WTC11 (cell line): Measurements from ENCODE around the gene DPYSL5. TPM values are rescaled to one million over a fixed set of nuclear protein-coding genes. Genes with fewer than 3 reads are reported as not detected.

ENCODE experiments used
- ATAC-seq: fragments of 200-7000 bp; cut with Tn5 transposase; 2 replicates; pipeline ENCODE4 v1.10.0; 2021; ENCODE audit warnings: mild to moderate bottlenecking, moderate library complexity
- CTCF ChIA-PET: fragments of 300-600 bp; sonication (Branson Sonifier 250); formaldehyde crosslinking; loops from one replicate; lab custom pipeline; 2021; ENCODE audit warnings: antibody characterized with exemption; lab: Charles Lee
- POLR2A ChIA-PET: fragments of 350-600 bp; sonication (Branson Sonifier 250); formaldehyde crosslinking; loops from one replicate; lab custom pipeline; 2021; ENCODE audit warnings: antibody characterized with exemption; lab: Charles Lee
- DNase-seq: peaks from one replicate; pipeline ENCODE4 v3.0.0; 2021; ENCODE audit warnings: low spot score
- H3K27ac Mint-ChIP-seq: 2 replicates; pipeline ENCODE4 v1.8.0; 2021; ENCODE audit warnings: mixed read lengths
- H3K27me3 Mint-ChIP-seq: 2 replicates; pipeline ENCODE4 v1.8.0; 2021; ENCODE audit warnings: low read depth, mild to moderate bottlenecking, moderate library complexity, mixed read lengths
- H3K36me3 Mint-ChIP-seq: 2 replicates; pipeline ENCODE4 v1.8.0; 2021; ENCODE audit warnings: mixed read lengths
- H3K4me1 Mint-ChIP-seq: 2 replicates; pipeline ENCODE4 v1.8.0; 2022; ENCODE audit warnings: mixed read lengths
- H3K4me3 Mint-ChIP-seq: 2 replicates; pipeline ENCODE4 v1.8.0; 2021; ENCODE audit warnings: mild to moderate bottlenecking, moderate library complexity, mixed read lengths
- H3K9me3 Mint-ChIP-seq: 2 replicates; pipeline ENCODE4 v1.8.0; 2021; ENCODE audit warnings: mixed read lengths
- ATF3 ChIP-seq: sonication (generic); formaldehyde crosslinking; conservative IDR thresholded peaks from 2 replicates; pipeline ENCODE4 v1.8.1; 2022; ENCODE audit warnings: mild to moderate bottlenecking, missing genetic modification reagents
- CREM ChIP-seq: sonication (generic); formaldehyde crosslinking; IDR thresholded peaks from 2 replicates; pipeline ENCODE4 v1.8.1; 2022; ENCODE audit warnings: mild to moderate bottlenecking, missing genetic modification reagents, moderate library complexity
- E2F5 ChIP-seq: sonication (generic); formaldehyde crosslinking; IDR thresholded peaks from 2 replicates; pipeline ENCODE4 v1.8.1; 2022; ENCODE audit warnings: mild to moderate bottlenecking, moderate library complexity, missing genetic modification reagents
- NFATC4 ChIP-seq: fragments of 250-450 bp; sonication (Bioruptor Pico); IDR thresholded peaks from 2 replicates; pipeline ENCODE4 v1.9.0; 2021; ENCODE audit warnings: mild to moderate bottlenecking
- PRDM15 ChIP-seq: sonication (generic); formaldehyde crosslinking; IDR thresholded peaks from 2 replicates; pipeline ENCODE4 v1.8.0; 2022; ENCODE audit warnings: missing genetic modification reagents
- PRRX2 ChIP-seq: fragments of 250-450 bp; sonication (Bioruptor Pico); IDR thresholded peaks from 2 replicates; pipeline ENCODE4 v1.8.0; 2021; ENCODE audit warnings: mild to moderate bottlenecking
- TEAD1 ChIP-seq: sonication (generic); formaldehyde crosslinking; IDR thresholded peaks from 2 replicates; pipeline ENCODE4 v1.8.0; 2022; ENCODE audit warnings: mild to moderate bottlenecking, missing genetic modification reagents
- TP53 ChIP-seq: sonication (generic); formaldehyde crosslinking; IDR thresholded peaks from 2 replicates; pipeline ENCODE4 v1.8.1; 2023; ENCODE audit warnings: mild to moderate bottlenecking, missing genetic modification reagents
- ZNF121 ChIP-seq: sonication (generic); formaldehyde crosslinking; IDR thresholded peaks from 2 replicates; pipeline ENCODE4 v1.8.0; 2023; ENCODE audit warnings: missing genetic modification reagents
- ZNF263 ChIP-seq: sonication (generic); formaldehyde crosslinking; IDR thresholded peaks from 2 replicates; pipeline ENCODE4 v1.8.1; 2022; ENCODE audit warnings: low read depth, mild to moderate bottlenecking, moderate library complexity, missing genetic modification reagents
- total RNA-seq: library from RNA; stranded (reverse); gene quantifications from 3 replicates; pipeline ENCODE4 v1.2.3, GENCODE V29; 2021
- TF ChIP-seq, protein P1 (sequence below): sonication (generic); formaldehyde crosslinking; IDR thresholded peaks from 2 replicates; pipeline ENCODE4 v1.8.1; 2022; ENCODE audit warnings: missing genetic modification reagents, borderline replicate concordance
- TF ChIP-seq, protein P2 (sequence below): sonication (generic); formaldehyde crosslinking; IDR thresholded peaks from 2 replicates; pipeline ENCODE4 v1.8.1; 2023; ENCODE audit warnings: mild to moderate bottlenecking, missing genetic modification reagents, moderate library complexity
- TF ChIP-seq, protein P3 (sequence below): fragments of 250-450 bp; sonication (Bioruptor Pico); IDR thresholded peaks from 2 replicates; pipeline ENCODE4 v1.9.0; 2021; ENCODE audit warnings: mild to moderate bottlenecking

The DPYSL5 gene
- total RNA-seq, 1 experiment from 2014 or later: 12.1 TPM

DNA sequence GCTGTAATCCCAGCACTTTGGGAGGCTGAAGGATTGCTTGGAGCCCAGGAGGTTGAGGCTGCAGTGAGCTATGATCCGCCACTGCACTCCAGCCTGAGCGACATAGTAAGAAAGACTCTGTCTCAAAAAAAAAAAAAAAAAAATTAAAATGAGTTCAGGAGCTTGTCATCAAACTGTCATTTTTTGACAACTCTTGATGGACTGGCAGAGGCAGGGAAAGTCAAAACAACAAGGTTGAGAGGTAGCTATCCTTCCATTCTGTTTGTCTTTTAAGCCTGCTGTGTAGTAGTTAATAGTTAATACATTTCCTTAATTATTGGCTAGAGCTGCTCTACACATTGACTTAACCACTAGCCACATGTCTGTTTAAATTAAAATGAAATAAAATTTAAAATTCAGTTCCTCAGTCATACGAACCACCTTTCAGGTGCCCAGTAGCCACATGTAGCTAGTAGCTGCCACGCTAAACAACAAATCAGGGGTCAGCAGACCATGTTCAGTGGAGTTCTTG is 22.7 kb downstream of the DPYSL5 start:
- CTCF ChIA-PET: interaction anchor here (0.7 to 1.3 kb wide), 3 partner anchors 25 to 72 kb away, joined by 3 to 7 read pairs (median 4); no protein-coding TSS in a partner anchor
- H3K4me3 Mint-ChIP-seq: no peak overlapping the region
- POLR2A ChIA-PET: interaction anchor here (0.6 to 0.7 kb wide), 2 partner anchors 138 to 278 kb away, joined by 3 to 4 read pairs; partner anchors contain the start of gene TCF23

DNA sequence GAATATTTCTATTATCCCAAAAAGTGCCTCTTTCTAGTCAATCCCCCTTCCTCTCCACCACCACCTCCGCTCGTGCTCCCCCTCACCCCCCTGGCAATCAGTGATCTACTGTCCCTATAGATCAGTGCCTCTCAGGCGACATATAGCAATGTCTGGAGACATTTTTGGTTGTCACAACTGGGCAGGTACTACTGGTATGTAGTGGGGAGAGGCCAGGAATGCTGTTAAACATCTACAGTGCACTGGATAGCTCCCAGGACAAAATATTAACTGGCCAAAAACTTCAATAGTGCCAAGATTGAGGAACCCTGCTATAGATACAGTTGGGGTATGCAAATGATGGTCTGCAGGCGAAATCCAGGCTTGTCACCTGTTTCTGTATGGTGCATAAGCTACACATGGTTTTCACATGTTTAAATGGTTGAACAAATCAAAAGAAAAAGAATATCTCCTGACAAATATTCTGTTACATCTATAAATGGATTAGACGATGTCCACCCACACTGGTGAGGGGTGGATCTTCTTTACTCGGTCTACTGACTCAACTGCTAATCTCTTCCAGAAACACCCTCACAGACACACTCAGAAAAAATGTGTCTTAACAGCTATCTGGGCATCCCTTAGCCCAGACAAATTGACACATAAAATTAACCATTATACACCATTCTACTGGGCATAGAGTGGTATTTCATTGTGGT is 25.5 kb downstream of the DPYSL5 start:
- no peaks in the 10 kb centered on the region for H3K4me1 Mint-ChIP-seq
- POLR2A ChIA-PET: no interaction called here
- CTCF ChIA-PET: no interaction called here

More for the DNA sequence above, 22.7 kb downstream of the DPYSL5 start:
- Mint-ChIP-seq H3K36me3 (no peaks in the 10 kb centered on the region), H3K9me3 (no peaks in the 10 kb centered on the region), H3K27ac (no peak overlapping the region), H3K4me1 (peaks cover 5% of the 10 kb centered on the region; the same call in 1 of the 2 replicates), H3K27me3 (peaks cover 52% of the 10 kb centered on the region)
- DNase-seq (no peak), ATAC-seq (no peak)
- TF ChIP-seq PRDM15 (CRISPR knock-in tag) (no peak), NFATC4 (CRISPR knock-in tag) (no peak), ATF3 (CRISPR knock-in tag) (no peak), ZNF121 (CRISPR knock-in tag) (no peak)
- TF ChIP-seq, protein P1, sequence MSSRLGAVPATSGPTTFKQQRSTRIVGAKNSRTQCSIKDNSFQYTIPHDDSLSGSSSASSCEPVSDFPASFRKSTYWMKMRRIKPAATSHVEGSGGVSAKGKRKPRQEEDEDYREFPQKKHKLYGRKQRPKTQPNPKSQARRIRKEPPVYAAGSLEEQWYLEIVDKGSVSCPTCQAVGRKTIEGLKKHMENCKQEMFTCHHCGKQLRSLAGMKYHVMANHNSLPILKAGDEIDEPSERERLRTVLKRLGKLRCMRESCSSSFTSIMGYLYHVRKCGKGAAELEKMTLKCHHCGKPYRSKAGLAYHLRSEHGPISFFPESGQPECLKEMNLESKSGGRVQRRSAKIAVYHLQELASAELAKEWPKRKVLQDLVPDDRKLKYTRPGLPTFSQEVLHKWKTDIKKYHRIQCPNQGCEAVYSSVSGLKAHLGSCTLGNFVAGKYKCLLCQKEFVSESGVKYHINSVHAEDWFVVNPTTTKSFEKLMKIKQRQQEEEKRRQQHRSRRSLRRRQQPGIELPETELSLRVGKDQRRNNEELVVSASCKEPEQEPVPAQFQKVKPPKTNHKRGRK: no peak
- TF ChIP-seq, protein P2, sequence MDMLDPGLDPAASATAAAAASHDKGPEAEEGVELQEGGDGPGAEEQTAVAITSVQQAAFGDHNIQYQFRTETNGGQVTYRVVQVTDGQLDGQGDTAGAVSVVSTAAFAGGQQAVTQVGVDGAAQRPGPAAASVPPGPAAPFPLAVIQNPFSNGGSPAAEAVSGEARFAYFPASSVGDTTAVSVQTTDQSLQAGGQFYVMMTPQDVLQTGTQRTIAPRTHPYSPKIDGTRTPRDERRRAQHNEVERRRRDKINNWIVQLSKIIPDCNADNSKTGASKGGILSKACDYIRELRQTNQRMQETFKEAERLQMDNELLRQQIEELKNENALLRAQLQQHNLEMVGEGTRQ (CRISPR knock-in tag): no peak

More for the DNA sequence above, 25.5 kb downstream of the DPYSL5 start:
- H3K36me3 Mint-ChIP-seq: no peaks in the 10 kb centered on the region
- TF ChIP-seq, protein P3, sequence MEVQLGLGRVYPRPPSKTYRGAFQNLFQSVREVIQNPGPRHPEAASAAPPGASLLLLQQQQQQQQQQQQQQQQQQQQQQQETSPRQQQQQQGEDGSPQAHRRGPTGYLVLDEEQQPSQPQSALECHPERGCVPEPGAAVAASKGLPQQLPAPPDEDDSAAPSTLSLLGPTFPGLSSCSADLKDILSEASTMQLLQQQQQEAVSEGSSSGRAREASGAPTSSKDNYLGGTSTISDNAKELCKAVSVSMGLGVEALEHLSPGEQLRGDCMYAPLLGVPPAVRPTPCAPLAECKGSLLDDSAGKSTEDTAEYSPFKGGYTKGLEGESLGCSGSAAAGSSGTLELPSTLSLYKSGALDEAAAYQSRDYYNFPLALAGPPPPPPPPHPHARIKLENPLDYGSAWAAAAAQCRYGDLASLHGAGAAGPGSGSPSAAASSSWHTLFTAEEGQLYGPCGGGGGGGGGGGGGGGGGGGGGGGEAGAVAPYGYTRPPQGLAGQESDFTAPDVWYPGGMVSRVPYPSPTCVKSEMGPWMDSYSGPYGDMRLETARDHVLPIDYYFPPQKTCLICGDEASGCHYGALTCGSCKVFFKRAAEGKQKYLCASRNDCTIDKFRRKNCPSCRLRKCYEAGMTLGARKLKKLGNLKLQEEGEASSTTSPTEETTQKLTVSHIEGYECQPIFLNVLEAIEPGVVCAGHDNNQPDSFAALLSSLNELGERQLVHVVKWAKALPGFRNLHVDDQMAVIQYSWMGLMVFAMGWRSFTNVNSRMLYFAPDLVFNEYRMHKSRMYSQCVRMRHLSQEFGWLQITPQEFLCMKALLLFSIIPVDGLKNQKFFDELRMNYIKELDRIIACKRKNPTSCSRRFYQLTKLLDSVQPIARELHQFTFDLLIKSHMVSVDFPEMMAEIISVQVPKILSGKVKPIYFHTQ (CRISPR knock-in tag): no peak
- TF ChIP-seq CREM (CRISPR knock-in tag): no peak
- TF ChIP-seq ZNF263 (CRISPR knock-in tag): no peak
- no peak for TF ChIP-seq TEAD1 (CRISPR knock-in tag)
- no peak for TF ChIP-seq TP53 (CRISPR knock-in tag)
- TF ChIP-seq PRRX2 (CRISPR knock-in tag): no peak
- TF ChIP-seq E2F5: no peak
- TF ChIP-seq, all 79 proteins: peak for 0
- ATAC-seq (no peak), DNase-seq (no peak)
- H3K4me3 Mint-ChIP-seq: no peak overlapping the region
- no peak overlapping the region for H3K27ac Mint-ChIP-seq
- peaks cover 55% of the 10 kb centered on the region for H3K27me3 Mint-ChIP-seq
- no peaks in the 10 kb centered on the region for H3K9me3 Mint-ChIP-seq
